Lower lobe of right lung (tissue), 2 donors: Measurements from ENCODE around the gene B3GNT8. TPM values are rescaled to one million over a fixed set of nuclear protein-coding genes. Genes with fewer than 3 reads are reported as not detected.

ENCODE experiments used
- ATAC-seq, 2 donors: fragments of 200-7000 bp; cut with Tn5 transposase; one replicate each; pipeline ENCODE4 v1.9.1; 2020 to 2022; ENCODE audit warnings: mild to moderate bottlenecking in 2 of 2, moderate library complexity in 2 of 2
- DNase-seq: peaks from one replicate; pipeline ENCODE4 v3.0.0-alpha.2; 2020
- H3K27ac ChIP-seq: fragments of 200-600 bp; one replicate; pipeline ENCODE4 v1.8.0; 2022
- H3K27me3 ChIP-seq: fragments of 200-600 bp; one replicate; pipeline ENCODE4 v1.8.0; 2022; ENCODE audit warnings: low read depth
- H3K36me3 ChIP-seq: fragments of 200-600 bp; one replicate; pipeline ENCODE4 v1.8.0; 2022; ENCODE audit warnings: mild to moderate bottlenecking
- H3K4me1 ChIP-seq: fragments of 200-600 bp; one replicate; pipeline ENCODE4 v1.8.0; 2022
- H3K4me3 ChIP-seq: fragments of 200-600 bp; one replicate; pipeline ENCODE4 v1.8.0; 2022; ENCODE audit warnings: mild to moderate bottlenecking
- H3K9me3 ChIP-seq: fragments of 200-600 bp; one replicate; pipeline ENCODE4 v1.8.0; 2022
- CTCF ChIP-seq: fragments of 200-600 bp; IDR thresholded peaks from one replicate; pipeline ENCODE4 v1.8.0; 2022; ENCODE audit warnings: antibody characterized with exemption, mild to moderate bottlenecking
- intact Hi-C: fragments of 100-400 bp; cut with DNase I; formaldehyde crosslinking; loops from one replicate; pipeline ENCODE4 v1.11.0; 2022
- total RNA-seq: library from RNA; stranded (reverse); fragmentation: NEBNext Ultra II Directional; extraction: Animal tissue kit (Norgen Biotek cat#: 25700); gene quantifications from one replicate; pipeline ENCODE4 v1.2.1, GENCODE V29; 2021
- donor health status: DM: no; HTN: yes; CAD: no; lungs with severe emphysema.

Gene B3GNT8
- total RNA-seq, 1 donor from 2014 or later = 22.5 TPM

DNA sequence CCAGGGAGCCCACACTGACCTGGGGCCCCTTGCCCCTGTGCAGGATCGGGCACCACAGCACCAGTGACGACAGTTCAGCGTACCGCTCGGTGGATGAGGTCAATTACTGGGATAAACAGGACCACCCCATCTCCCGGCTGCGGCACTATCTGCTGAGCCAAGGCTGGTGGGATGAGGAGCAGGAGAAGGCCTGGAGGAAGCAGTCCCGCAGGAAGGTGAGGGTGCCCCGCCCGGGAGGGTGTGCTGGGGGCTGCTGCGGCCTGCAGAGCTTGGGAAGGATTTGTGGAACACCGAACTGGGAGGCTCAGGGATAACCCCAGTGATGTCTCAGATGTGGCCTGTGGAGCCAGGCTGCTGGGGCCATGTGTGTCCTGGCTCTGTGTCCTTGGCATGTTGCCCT is 4.2 kb downstream of the B3GNT8 start:
- no peak for TF ChIP-seq CTCF
- H3K4me3 ChIP-seq = no peak overlapping the region
- ATAC-seq = no peak
- H3K9me3 ChIP-seq = no peaks in the 10 kb centered on the region
- no peaks in the 10 kb centered on the region for H3K27me3 ChIP-seq
- no peak overlapping the region for H3K27ac ChIP-seq
- intact Hi-C loops = no loop called here
- no peak for DNase-seq
- peaks cover 71% of the 10 kb centered on the region for H3K4me1 ChIP-seq
- peaks cover 80% of the 10 kb centered on the region for H3K36me3 ChIP-seq

GRCh38 chr19:41422456-41422855 is 4.7 kb downstream of the B3GNT8 start:
- Histone ChIP-seq H3K9me3 (no peaks in the 10 kb centered on the region), H3K27me3 (no peaks in the 10 kb centered on the region), H3K36me3 (peaks cover 81% of the 10 kb centered on the region), H3K27ac (no peak overlapping the region), H3K4me1 (peaks cover 69% of the 10 kb centered on the region), H3K4me3 (no peak overlapping the region)
- no peak for ATAC-seq
- intact Hi-C loops = no loop called here
- DNase-seq = no peak
- no peak for TF ChIP-seq CTCF

GRCh38 chr19:41421973-41422372 is 5.2 kb downstream of the B3GNT8 start:
- H3K36me3 ChIP-seq = peaks cover 85% of the 10 kb centered on the region

GRCh38 chr19:41421314-41421713 is 5.9 kb downstream of the B3GNT8 start:
- no peak for TF ChIP-seq CTCF
- peaks cover 90% of the 10 kb centered on the region for H3K36me3 ChIP-seq
- ATAC-seq = no peak

More at GRCh38 chr19:41421973-41422372, 5.2 kb downstream of the B3GNT8 start:
- Histone ChIP-seq H3K4me1 (peaks cover 66% of the 10 kb centered on the region), H3K9me3 (no peaks in the 10 kb centered on the region), H3K4me3 (no peak overlapping the region), H3K27ac (no peak overlapping the region), H3K27me3 (no peaks in the 10 kb centered on the region)
- no peak for ATAC-seq
- intact Hi-C loops = no loop called here
- DNase-seq = no peak
- no peak for TF ChIP-seq CTCF

GRCh38 chr19:41420101-41420880 is 6.9 kb downstream of the B3GNT8 start:
- Histone ChIP-seq H3K4me3 (no peak overlapping the region), H3K27ac (peak overlapping the region; percentile 69), H3K4me1 (peaks cover 51% of the 10 kb centered on the region), H3K9me3 (no peaks in the 10 kb centered on the region), H3K36me3 (peaks cover 85% of the 10 kb centered on the region), H3K27me3 (no peaks in the 10 kb centered on the region)
- ATAC-seq (peak in 1 of 2 donors; percentile 23), DNase-seq (peak; percentile 66)
- no peak for TF ChIP-seq CTCF
- intact Hi-C loops = no loop called here

More at GRCh38 chr19:41421314-41421713, 5.9 kb downstream of the B3GNT8 start:
- Histone ChIP-seq H3K9me3 (no peaks in the 10 kb centered on the region), H3K27ac (peak overlapping the region; percentile 69), H3K4me1 (peaks cover 60% of the 10 kb centered on the region), H3K4me3 (no peak overlapping the region), H3K27me3 (no peaks in the 10 kb centered on the region)
- intact Hi-C loops = no loop called here
- DNase-seq = no peak
